ENCODE results near the gene MYG1. TPM values are rescaled to one million over a fixed set of nuclear protein-coding genes. Genes with fewer than 3 reads are reported as not detected.

MYG1 gene
- total RNA-seq, 1 donor from 2014 or later = 31.9 TPM

DNA sequence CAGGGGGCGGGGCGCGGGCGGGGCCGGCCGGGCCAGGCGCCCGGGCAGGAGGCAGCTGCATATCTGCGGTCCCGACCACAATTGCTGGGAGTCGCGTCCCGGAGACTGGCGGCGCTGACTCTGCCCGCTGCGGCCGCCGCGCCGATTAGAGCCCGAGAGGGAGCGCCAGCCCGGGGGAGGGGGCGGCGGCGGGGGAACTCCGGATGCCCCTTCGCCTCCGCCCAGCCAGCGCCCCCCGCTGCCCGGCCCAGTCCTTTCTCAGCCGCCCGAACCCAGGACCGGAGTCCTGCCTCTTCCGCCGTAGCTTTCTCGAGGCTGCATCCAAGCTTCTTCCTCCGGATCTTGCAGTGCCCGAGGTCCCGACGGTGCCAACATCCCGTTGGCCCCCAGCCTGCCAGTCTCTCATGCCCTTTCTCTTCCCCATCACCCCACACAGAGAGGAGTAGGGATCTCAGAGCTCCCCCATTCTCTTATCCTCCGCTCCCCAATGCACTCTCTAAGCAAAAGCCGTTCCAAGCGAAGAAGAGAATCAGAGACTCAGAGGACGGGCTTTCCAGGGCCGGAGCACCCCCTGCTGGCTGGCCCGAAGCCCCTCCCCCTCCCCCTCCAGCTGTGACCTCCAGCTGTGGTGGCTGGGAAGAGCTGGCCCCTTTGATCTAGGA is 45.5 kb downstream of the MYG1 start:
- intact Hi-C loops (cut with DNase I) = no loop called here
- DNase-seq (ENCODE audit: low spot score) = peak; percentile 89
- ATAC-seq = peak; percentile 95

DNA sequence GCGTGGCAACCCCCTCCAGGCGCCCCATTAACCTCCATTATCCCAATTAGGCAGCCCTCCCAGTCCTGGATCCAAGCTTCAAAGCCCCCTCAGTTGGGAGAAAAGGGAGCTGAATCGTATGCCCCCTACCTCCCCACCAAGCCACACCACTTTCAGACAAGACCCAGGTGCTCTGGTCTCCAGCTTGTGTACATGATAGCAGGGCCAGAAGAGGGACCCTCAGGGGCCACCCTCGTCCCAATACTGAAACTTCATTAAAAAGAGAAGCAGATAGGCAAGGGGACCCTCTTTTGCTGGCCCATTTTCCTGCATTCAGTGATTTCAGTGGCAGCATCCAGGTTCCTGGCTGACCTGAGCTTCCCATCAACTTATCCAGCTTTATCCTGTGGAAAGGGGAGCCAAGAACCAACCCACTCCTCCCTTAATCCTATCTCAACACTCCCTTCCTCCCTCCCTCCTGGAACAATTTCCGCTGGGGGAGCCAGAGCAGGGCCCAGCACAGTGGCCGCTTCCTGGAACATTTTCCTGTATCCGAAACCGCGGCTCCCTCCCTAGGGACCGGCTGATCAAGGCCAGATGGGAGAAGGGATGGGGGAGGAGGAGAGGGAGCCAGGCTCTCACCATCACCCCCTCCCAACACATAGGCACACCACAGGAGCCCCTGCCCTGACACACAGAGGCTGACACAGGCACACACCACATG is 46.1 kb downstream of the MYG1 start:
- ATAC-seq (peak; percentile 68), DNase-seq (ENCODE audit: low spot score) (no peak)
- intact Hi-C loops (cut with DNase I) = no loop called here

DNA sequence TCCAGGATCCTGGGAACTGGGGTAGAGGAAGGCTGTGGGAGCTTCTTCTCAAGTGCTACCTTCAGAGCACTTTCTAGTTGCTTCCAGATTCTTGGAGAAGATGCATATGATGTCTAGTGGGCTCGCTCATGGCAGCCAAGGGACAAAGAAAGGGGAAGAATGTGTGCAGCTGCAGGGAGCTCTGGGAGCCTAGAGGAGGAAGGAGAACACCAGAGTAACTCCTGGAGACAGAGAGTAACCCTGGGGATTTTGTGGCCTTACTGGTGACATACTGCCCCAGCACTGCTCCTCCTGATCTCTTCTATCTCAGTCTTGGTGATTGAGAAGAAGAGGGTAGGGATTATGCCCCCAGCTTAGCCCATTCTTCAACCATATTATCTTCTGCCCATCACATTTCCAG is 47.0 kb downstream of the MYG1 start:
- DNase-seq (ENCODE audit: low spot score) (no peak), ATAC-seq (no peak)
- intact Hi-C loops (cut with DNase I) = no loop called here

DNA sequence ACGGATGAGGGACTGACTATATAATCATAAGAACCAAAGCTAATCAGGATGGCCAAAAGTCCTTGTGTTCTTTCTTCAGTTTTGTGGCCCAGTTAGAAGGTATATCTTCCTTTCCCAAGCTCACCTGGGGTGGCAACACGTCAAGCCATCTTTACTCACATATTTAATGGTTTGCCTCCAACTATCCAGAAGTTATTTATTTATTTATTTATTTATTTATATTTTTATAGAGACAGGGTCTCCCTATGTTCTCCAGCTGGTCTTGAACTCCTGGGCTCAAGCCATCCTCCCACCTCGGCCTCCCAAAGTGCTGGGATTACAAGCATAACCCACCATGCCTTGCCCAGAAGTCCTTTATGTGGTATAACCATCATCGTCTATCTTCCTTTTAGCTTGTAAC is 48.4 kb downstream of the MYG1 start:
- intact Hi-C loops (cut with DNase I) = no loop called here
- DNase-seq (ENCODE audit: low spot score) = no peak
- no peak for ATAC-seq

DNA sequence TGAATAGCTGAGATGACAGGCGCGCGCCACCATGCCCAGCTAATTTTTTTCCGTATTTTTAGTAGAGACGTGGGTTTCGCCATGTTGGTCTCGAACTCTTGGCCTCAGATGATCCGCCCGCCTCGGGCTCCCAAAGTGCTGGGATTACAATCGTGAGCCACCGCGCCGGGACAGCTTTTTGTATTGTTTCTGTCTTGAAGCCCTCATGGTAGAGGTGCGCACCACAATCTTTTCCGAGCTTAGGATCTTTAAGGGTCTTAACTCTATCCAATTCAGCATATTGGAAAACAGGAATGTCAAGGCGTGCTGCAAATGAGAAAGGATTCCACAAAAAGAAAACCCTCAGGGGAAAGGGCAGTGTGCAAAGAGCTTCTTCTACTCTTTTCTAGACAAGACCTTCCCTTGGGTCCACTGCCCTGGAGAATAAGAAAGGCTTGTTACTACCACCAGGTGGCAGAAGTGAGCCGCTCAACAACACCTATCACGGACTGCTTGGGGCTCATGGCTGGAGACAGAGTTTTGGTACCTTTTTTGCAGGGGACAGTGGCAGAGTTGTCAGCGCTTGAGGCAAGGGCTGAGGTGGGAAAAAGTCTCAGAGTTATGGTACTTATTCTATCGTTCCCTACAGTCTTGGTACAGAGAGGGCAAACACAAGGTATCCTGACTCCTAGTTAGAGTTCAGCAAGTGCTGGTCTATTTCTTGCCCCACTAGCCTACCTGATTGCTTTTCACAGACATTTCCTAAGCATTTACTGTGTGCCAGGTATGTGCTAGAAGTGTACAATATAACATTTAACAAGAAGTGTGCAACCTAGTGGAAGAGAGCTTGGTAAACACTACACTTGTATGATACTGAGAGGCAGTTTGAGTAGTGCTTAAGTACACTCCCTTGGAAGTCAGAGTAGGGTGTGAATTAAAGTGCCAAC is 53.1 kb downstream of the MYG1 start:
- ATAC-seq = peak; percentile 97
- intact Hi-C loops (cut with DNase I) = loop anchor here (5.0 to 10.0 kb wide), 2 partner anchors 70 to 152 kb away; partner anchors contain the start of genes AMHR2, NPFF and TARBP2

DNA sequence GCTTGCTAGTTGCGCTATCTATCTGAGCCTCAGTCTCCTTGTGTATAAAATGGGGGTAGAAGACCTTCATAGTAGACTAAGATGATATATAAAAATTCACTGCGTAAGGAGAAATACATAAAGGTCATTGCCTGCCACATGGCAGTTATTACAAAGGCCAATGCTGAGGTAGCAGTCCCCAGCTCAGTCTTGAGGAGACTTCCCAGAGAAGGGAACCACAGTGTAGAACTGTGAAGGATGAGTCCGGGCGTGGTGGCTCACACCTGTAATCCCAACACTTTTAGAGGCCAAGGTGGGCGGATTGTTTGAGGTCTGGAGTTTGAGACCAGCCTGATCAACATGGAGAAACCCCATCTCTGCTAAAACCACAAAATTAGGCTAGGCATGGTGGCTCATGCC is 53.8 kb downstream of the MYG1 start:
- intact Hi-C loops (cut with DNase I) = loop anchor here (5.0 to 10.0 kb wide), 2 partner anchors 69 to 152 kb away; partner anchors contain the start of genes AMHR2, NPFF and TARBP2
- DNase-seq (ENCODE audit: low spot score) (no peak), ATAC-seq (peak; percentile 13)

More for the DNA sequence above, 53.1 kb downstream of the MYG1 start:
- peak; percentile 90 for DNase-seq (ENCODE audit: low spot score)

DNA sequence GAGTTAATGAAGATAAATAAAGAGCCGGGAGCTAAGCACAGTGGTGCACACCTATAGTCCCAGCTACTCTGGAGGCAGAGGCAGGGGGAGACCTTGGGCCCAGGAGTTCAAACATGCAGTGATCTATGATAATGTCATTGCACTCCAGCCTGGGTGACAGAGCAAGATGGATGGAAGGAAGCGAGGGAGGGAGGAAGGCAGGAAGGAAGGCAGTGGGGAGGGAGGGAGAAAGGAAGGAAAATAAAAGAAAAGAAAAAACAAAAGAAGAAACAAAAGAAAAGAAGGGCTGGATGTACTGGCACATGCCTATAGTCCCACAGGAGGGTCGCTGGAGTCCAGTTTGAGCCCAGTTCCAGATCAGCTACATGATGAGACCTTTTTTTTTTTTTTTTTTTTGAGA is 55.6 kb downstream of the MYG1 start:
- no peak for ATAC-seq
- intact Hi-C loops (cut with DNase I) = loop anchor here (10.0 kb wide), 1 partner anchor 150 kb away; the partner anchor contains the start of genes NPFF and TARBP2

More for the DNA sequence above, 55.6 kb downstream of the MYG1 start:
- DNase-seq (ENCODE audit: low spot score) = no peak

Other genes with a start within 250 kb of the MYG1 start
- gene TNS2, start 249.6 kb upstream of the MYG1 start, total RNA-seq = 265 TPM
- gene SPRYD3, start 220.3 kb upstream of the MYG1 start, total RNA-seq = 61.0 TPM
- 1,832 TPM for gene IGFBP6, start 202.0 kb upstream of the MYG1 start, total RNA-seq
- 1.2 TPM for gene SOAT2, start 196.2 kb upstream of the MYG1 start, total RNA-seq
- gene ZNF740, start 119.0 kb upstream of the MYG1 start, total RNA-seq = 51.0 TPM
- gene CSAD, start 118.8 kb upstream of the MYG1 start, total RNA-seq = 81.7 TPM
- 33.4 TPM for gene ITGB7, start 92.4 kb upstream of the MYG1 start, total RNA-seq
- 56.3 TPM for gene RARG, start 67.5 kb upstream of the MYG1 start, total RNA-seq
- 1.2 TPM for gene ESPL1, start 31.4 kb upstream of the MYG1 start, total RNA-seq
- 490 TPM for gene PFDN5, start 4.2 kb upstream of the MYG1 start, total RNA-seq
- gene AAAS, start 21.9 kb downstream of the MYG1 start, total RNA-seq = 41.1 TPM
- 0.31 TPM for gene SP7, start 36.7 kb downstream of the MYG1 start, total RNA-seq
- gene SP1, start 80.5 kb downstream of the MYG1 start, total RNA-seq = 101 TPM
- gene AMHR2, start 124.2 kb downstream of the MYG1 start, total RNA-seq = not detected
- gene PRR13, start 142.0 kb downstream of the MYG1 start, total RNA-seq = 86.4 TPM
- 772 TPM for gene PCBP2, start 152.4 kb downstream of the MYG1 start, total RNA-seq
- gene MAP3K12, start 199.8 kb downstream of the MYG1 start, total RNA-seq = 28.6 TPM
- 19.4 TPM for gene TARBP2, start 201.6 kb downstream of the MYG1 start, total RNA-seq
- gene NPFF, start 207.8 kb downstream of the MYG1 start, total RNA-seq = not detected